Bronchial epithelial cell (primary cell): ENCODE results near the gene MBD5. TPM values are rescaled to one million over a fixed set of nuclear protein-coding genes. Genes with fewer than 3 reads are reported as not detected.
"Not testable (repeated sequence)": the region's sequence is repeated elsewhere in the genome, so short reads cannot be mapped to it uniquely, and the experiment has no call there.

ENCODE experiments used
- DNase-seq: peaks from one replicate; pipeline ENCODE4 v3.0.0-alpha.2; 2010; ENCODE audit warnings: low read depth
- FAIRE-seq: peaks from 2 replicates; lab custom pipeline; 2011; peaks lifted over from hg19 to GRCh38; lab: Jason Lieb, UNC
- H3K27me3 ChIP-seq: 2 replicates; pipeline ENCODE4 v1.5.1; 2011; ENCODE audit warnings: low read length; ENCODE audit not compliant: control insufficient read depth, insufficient read depth
- H3K36me3 ChIP-seq: 2 replicates; pipeline ENCODE4 v1.5.1; 2011; ENCODE audit warnings: low read length; ENCODE audit not compliant: control insufficient read depth, insufficient read depth
- H3K4me3 ChIP-seq: 2 replicates; pipeline ENCODE4 v1.5.1; 2011; ENCODE audit warnings: mild to moderate bottlenecking, low read depth, low read length, control low read depth
- total RNA-seq: library from RNA; depleted of rRNA; stranded (reverse); fragments of >200 nt; gene quantifications from 2 replicates; pipeline ENCODE4 v1.2.1, GENCODE V29; 2014
- TF ChIP-seq, protein P1 (sequence below): IDR thresholded peaks from 2 replicates; pipeline ENCODE4 v1.5.1; 2011; ENCODE audit warnings: mild to moderate bottlenecking, moderate library complexity, low read length, control low read depth, inconsistent platforms; ENCODE audit not compliant: insufficient read depth, severe bottlenecking

MBD5 gene
- total RNA-seq, 1 donor from 2014 or later, result 5.3 TPM

DNA sequence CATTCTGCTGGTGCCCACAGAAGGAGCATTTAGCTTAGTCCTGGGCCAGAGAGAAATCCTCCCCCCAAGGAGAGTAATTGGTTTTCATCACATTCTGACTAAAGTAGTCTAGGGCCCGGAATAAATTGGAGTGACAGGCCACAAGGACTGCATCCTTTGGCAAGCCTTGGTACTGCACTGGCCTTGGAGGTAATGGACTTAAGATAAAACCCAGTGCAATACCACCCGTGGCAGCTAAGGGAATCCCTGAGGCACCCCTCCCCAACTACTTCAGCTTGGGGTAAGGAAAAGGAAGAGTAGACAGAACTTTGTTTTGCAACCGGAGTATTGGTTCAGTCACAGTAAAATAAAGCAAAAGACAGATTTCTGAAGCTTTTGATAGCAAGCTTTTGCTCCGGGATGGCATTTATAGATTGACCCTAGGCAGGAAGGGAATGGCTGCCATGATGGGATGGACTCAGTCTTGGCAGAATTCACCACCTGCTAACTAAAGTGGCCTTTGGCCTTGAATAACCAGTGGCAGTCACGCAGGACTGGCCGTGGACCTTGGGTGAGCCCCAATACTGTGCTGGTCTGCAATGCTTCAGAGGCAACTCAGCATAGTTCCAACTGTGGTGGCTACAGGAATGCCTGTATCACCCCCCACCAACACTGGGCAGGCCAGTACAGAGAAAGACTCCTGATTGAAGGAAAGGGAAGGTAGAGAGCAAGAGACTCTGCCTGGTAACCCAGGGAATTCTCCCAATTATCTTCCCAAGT lies 14.5 kb upstream of the MBD5 start:
- Histone ChIP-seq H3K4me3 (no peak overlapping the region), H3K27me3 (no peaks in the 10 kb centered on the region), H3K36me3 (no peaks in the 10 kb centered on the region)
- TF ChIP-seq, protein P1, sequence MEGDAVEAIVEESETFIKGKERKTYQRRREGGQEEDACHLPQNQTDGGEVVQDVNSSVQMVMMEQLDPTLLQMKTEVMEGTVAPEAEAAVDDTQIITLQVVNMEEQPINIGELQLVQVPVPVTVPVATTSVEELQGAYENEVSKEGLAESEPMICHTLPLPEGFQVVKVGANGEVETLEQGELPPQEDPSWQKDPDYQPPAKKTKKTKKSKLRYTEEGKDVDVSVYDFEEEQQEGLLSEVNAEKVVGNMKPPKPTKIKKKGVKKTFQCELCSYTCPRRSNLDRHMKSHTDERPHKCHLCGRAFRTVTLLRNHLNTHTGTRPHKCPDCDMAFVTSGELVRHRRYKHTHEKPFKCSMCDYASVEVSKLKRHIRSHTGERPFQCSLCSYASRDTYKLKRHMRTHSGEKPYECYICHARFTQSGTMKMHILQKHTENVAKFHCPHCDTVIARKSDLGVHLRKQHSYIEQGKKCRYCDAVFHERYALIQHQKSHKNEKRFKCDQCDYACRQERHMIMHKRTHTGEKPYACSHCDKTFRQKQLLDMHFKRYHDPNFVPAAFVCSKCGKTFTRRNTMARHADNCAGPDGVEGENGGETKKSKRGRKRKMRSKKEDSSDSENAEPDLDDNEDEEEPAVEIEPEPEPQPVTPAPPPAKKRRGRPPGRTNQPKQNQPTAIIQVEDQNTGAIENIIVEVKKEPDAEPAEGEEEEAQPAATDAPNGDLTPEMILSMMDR, result no peak
- no peak for DNase-seq
- no peak for FAIRE-seq

DNA sequence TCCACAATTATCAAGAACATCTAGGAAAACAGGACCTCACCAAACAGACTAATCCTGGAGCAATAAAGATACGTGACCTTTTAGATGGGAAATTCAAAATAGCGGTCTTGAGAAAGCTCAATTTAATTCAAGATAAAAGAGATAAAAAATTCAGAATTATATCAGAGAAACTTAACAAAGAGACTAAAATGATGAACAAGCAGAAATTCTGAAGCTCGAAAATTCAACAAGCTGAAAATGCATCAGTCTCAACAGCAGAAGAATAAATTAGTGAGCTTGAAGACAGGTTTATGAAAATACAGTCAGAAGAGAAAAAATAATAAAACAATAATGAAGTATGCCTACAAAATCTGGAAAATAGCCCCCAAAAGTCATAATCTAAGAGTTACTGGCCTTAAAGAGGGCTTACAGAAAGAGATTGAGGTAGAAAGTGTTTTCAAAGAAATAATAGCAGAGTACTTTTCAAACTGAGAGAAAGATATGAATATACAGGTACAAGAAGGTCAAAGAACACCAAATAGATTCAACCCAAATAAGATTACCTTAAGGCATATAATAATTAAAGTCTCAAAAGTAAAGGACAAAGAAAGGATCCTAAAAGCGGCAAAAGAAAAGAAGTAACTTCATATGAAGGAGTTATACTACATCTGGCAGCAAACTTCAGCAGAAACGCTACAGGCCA lies 13.5 kb upstream of the MBD5 start:
- DNase-seq, result no peak
- no peaks in the 10 kb centered on the region for H3K27me3 ChIP-seq
- TF ChIP-seq, protein P1, result no peak
- no peaks in the 10 kb centered on the region for H3K36me3 ChIP-seq
- no peak overlapping the region for H3K4me3 ChIP-seq
- FAIRE-seq, result no peak

DNA sequence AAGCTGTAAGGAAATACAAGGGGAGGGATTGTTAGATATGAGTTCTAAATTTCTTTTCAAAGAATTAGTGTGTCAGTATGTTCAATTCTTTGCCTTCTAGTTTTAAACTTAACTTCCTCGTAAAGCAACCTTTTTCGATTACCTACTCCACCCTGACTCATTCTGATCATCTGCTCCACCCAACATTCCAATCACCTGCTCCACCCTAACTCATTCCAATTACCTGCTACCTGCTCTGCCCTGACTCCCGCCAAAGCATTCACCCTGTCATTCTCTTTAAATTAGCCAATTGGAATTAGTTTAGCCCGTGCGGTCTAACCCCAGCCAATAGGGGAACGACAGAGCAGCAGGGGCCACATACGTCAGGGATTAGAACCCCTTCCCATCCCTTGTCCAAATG lies 12.5 kb upstream of the MBD5 start:
- not testable (repeated sequence) for H3K27me3 ChIP-seq, H3K4me3 ChIP-seq, H3K36me3 ChIP-seq, FAIRE-seq, DNase-seq

DNA sequence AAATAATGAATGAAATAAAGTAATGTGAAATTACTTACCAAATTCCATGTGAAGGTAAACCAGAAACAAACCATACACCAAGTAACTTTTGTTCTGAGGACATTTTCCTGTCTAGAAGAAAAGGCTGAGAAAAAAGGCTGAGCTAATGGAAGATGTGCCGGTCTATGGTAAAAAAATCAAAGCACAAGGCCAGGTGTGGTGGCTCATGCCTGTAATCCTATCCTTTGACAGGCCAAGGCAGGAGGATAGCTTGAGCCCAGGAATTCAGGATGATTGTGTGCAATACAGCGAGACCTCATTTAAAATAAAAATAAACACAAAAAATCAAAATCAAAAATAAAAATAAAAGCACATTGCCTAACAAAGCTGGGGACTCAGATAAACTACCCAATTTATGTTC lies 7.0 kb upstream of the MBD5 start:
- FAIRE-seq (no peak), DNase-seq (no peak)
- H3K4me3 ChIP-seq, result no peak overlapping the region
- H3K36me3 ChIP-seq, result no peaks in the 10 kb centered on the region
- TF ChIP-seq, protein P1, result no peak
- H3K27me3 ChIP-seq, result no peaks in the 10 kb centered on the region

DNA sequence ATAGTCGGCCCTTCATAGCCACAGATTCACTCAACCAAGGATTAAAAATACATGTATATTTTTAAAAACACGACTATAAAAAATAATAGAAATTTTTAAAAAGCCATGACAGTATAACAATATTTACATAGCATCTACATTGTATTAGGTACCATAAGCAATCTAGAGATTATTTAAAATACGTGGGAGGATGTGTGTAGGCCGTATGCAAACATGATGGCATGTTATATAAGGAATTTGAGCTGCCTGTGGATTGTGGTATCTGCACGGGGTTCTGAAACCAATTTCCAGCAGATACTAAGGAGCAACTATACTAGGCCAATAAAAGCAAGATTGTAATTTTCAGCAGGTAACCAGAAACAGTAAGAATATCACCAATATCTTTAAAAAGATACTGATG lies 6.3 kb upstream of the MBD5 start:
- TF ChIP-seq, protein P1, result no peak
- H3K27me3 ChIP-seq, result no peaks in the 10 kb centered on the region
- FAIRE-seq (no peak), DNase-seq (no peak)
- no peaks in the 10 kb centered on the region for H3K36me3 ChIP-seq
- no peak overlapping the region for H3K4me3 ChIP-seq
